Gastroesophageal sphincter (tissue), 4 donors: ENCODE data around the gene HSF5. TPM values are rescaled to one million over a fixed set of nuclear protein-coding genes. Genes with fewer than 3 reads are reported as not detected.

Experiments
- ATAC-seq: fragments of 150-250 bp; one replicate; pipeline ENCODE4 v1.9.1; 2016; ENCODE audit warnings: mild to moderate bottlenecking, moderate library complexity
- H3K27ac ChIP-seq, 4 donors: fragments of 200-600 bp; sonication (generic) in 3 of 4; 1 replicate in 3 of 4; 2 replicates in 1 of 4; pipeline ENCODE4 v1.5.1; 2016 to 2019
- H3K27me3 ChIP-seq: fragments of 200-600 bp; sonication (generic); one replicate; pipeline ENCODE4 v1.5.1; 2019
- H3K36me3 ChIP-seq, 2 donors: fragments of 200-600 bp; sonication (generic); one replicate each; pipeline ENCODE4 v1.5.1; 2019; ENCODE audit warnings: control low read depth in 1 of 2
- H3K4me1 ChIP-seq, 3 donors: fragments of 200-600 bp; sonication (generic); 1 replicate in 2 of 3; 2 replicates in 1 of 3; pipeline ENCODE4 v1.5.1; 2016 to 2019; ENCODE audit warnings: control low read depth in 2 of 3
- H3K4me3 ChIP-seq, 2 donors: fragments of 200-600 bp; sonication (generic); one replicate each; pipeline ENCODE4 v1.5.1; 2019; ENCODE audit warnings: mild to moderate bottlenecking in 1 of 2, moderate library complexity in 1 of 2
- H3K9me3 ChIP-seq, 3 donors: fragments of 200-600 bp; sonication (generic); one replicate each; pipeline ENCODE4 v1.5.1; 2017 to 2019; ENCODE audit warnings: control low read depth in 2 of 3
- EP300 ChIP-seq: sonication (generic); formaldehyde crosslinking; IDR thresholded peaks from one replicate; pipeline ENCODE4 v1.6.1; 2017; ENCODE audit warnings: antibody characterized with exemption, mild to moderate bottlenecking
- POLR2A ChIP-seq, 2 donors: fragments of 450-650 bp; IDR thresholded peaks; one replicate each; pipeline ENCODE4 v1.6.1; 2017; ENCODE audit warnings: antibody characterized with exemption in 2 of 2, mild to moderate bottlenecking in 2 of 2, moderate library complexity in 1 of 2
- POLR2AphosphoS5 ChIP-seq: sonication (generic); formaldehyde crosslinking; IDR thresholded peaks from one replicate; pipeline ENCODE4 v1.6.1; 2017; ENCODE audit warnings: antibody characterized with exemption
- WGBS, 2 donors: methylation state at CpG; one replicate each; pipeline ENCODE4 v1.1.5; 2018; ENCODE audit warnings: low coverage in 1 of 2; 5-methylcytosine and 5-hydroxymethylcytosine counted together
- total RNA-seq, 4 donors: library from RNA; depleted of rRNA; stranded (reverse); fragments of >200 nt; gene quantifications; one replicate each; pipeline ENCODE4 v1.1.0, GENCODE V29; 2016
- TF ChIP-seq, protein P1 (sequence below), 4 experiments: fragments of 200-600 bp in 2 of 4; fragments of 450-650 bp in 2 of 4; sonication (generic) in 1 of 4; IDR thresholded peaks; one replicate each; pipeline ENCODE4 v1.5.1; 2017 to 2019; ENCODE audit warnings: antibody characterized with exemption in 4 of 4, mild to moderate bottlenecking in 2 of 4, moderate library complexity in 2 of 4

HSF5 gene
- total RNA-seq, 4 donors from 2014 or later, result 0.13 TPM; not detected in 3

GRCh38 chr17:58388302-58389190 is 99.7 kb downstream of the HSF5 start:
- TF ChIP-seq POLR2A (IDR thresholded peaks at IDR 0.05) (no peak), EP300 (no peak), POLR2AphosphoS5 (no peak)
- TF ChIP-seq, protein P1, sequence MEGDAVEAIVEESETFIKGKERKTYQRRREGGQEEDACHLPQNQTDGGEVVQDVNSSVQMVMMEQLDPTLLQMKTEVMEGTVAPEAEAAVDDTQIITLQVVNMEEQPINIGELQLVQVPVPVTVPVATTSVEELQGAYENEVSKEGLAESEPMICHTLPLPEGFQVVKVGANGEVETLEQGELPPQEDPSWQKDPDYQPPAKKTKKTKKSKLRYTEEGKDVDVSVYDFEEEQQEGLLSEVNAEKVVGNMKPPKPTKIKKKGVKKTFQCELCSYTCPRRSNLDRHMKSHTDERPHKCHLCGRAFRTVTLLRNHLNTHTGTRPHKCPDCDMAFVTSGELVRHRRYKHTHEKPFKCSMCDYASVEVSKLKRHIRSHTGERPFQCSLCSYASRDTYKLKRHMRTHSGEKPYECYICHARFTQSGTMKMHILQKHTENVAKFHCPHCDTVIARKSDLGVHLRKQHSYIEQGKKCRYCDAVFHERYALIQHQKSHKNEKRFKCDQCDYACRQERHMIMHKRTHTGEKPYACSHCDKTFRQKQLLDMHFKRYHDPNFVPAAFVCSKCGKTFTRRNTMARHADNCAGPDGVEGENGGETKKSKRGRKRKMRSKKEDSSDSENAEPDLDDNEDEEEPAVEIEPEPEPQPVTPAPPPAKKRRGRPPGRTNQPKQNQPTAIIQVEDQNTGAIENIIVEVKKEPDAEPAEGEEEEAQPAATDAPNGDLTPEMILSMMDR (IDR thresholded peaks at IDR 0.05), result no peak
- Histone ChIP-seq H3K4me3 (no peak overlapping the region), H3K27me3 (peaks cover 29% of the 10 kb centered on the region), H3K4me1 (no peaks in the 10 kb centered on the region), H3K9me3 (no peaks in the 10 kb centered on the region), H3K27ac (no peak overlapping the region), H3K36me3 (no peaks in the 10 kb centered on the region)
- WGBS, 2 donors, result 54 to 61% methylated on average over 2 to 3 of the region's 3 CpGs
- no peak for ATAC-seq

- no peak overlapping the region for H3K27ac ChIP-seq
- no peak for TF ChIP-seq POLR2AphosphoS5
- TF ChIP-seq, protein P1 (IDR thresholded peaks at IDR 0.05), result no peak
- TF ChIP-seq POLR2A (IDR thresholded peaks at IDR 0.05), result no peak
- no peaks in the 10 kb centered on the region for H3K36me3 ChIP-seq
- H3K27me3 ChIP-seq, result peaks cover 22% of the 10 kb centered on the region
- no peak for ATAC-seq
- H3K4me3 ChIP-seq, result no peak overlapping the region
- 67% methylated on average over 1 of the region's 1 CpG for WGBS, 2 donors
- H3K9me3 ChIP-seq, result no peaks in the 10 kb centered on the region
- no peaks in the 10 kb centered on the region for H3K4me1 ChIP-seq
Observed at GRCh38 chr17:58387834-58388233, 100.4 kb downstream of the HSF5 start.

- no peak overlapping the region for H3K4me3 ChIP-seq
- no peak overlapping the region for H3K27ac ChIP-seq
- ATAC-seq, result no peak
- H3K36me3 ChIP-seq, result no peaks in the 10 kb centered on the region
- no peaks in the 10 kb centered on the region for H3K4me1 ChIP-seq
- no peaks in the 10 kb centered on the region for H3K9me3 ChIP-seq
- TF ChIP-seq POLR2AphosphoS5 (no peak), EP300 (no peak), POLR2A (IDR thresholded peaks at IDR 0.05) (no peak)
- TF ChIP-seq, protein P1 (IDR thresholded peaks at IDR 0.05), result no peak
- whole genome bisulfite sequencing, 2 donors, result 75 to 91% methylated on average over 3 of the region's 3 CpGs
- H3K27me3 ChIP-seq, result peaks cover 14% of the 10 kb centered on the region
Observed at GRCh38 chr17:58386708-58387107, 101.5 kb downstream of the HSF5 start.

DNA sequence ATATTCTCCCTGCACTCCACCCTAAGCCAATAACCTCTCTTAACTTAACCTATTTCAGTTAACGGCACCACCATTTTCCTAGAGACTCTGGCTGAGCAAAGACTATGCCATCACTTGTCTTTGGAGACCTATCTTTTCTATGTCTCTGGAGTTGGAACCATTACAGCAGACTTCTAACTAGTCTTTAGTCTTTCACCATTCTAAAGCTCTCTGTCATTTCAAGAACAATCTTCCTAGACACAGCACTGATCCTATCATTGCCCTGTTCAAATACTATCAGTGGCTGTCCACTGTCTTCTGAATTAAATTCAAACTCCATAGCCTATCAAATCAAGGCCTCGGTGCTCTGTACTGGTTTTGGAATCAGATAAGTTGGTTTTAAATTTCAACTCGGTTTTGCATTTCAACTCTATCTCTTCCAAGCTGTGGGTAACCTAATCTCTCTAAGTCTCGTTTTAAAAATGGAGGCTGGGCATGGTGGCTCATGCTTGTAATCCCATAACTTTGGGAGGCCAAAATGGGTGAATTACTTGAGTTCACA is 102.8 kb downstream of the HSF5 start:
- H3K36me3 ChIP-seq, result no peaks in the 10 kb centered on the region
- no peak for ATAC-seq

More for the DNA sequence above, 102.8 kb downstream of the HSF5 start:
- no peak for TF ChIP-seq POLR2AphosphoS5
- no peak for TF ChIP-seq POLR2A (IDR thresholded peaks at IDR 0.05)
- TF ChIP-seq EP300, result no peak
- TF ChIP-seq, protein P1 (IDR thresholded peaks at IDR 0.05), result no peak
- Histone ChIP-seq H3K9me3 (no peaks in the 10 kb centered on the region), H3K4me3 (no peak overlapping the region), H3K27ac (no peak overlapping the region), H3K27me3 (peaks cover 6% of the 10 kb centered on the region), H3K4me1 (no peaks in the 10 kb centered on the region)
- WGBS, 2 donors, result 43 to 65% methylated on average over 2 to 3 of the region's 4 CpGs
